HG03064 (cell line): ENCODE data around the gene GLYR1.

ENCODE experiments used
- ATAC-seq: cut with Tn5 transposase; IDR thresholded peaks from one replicate; pipeline ENCODE4 v1.9.1; 2021; ENCODE audit warnings: low read depth; ENCODE audit not compliant: unreplicated experiment

The GLYR1 gene

GRCh38 chr16:4768549-4769305 lies 78.4 kb downstream of the GLYR1 start:
- ATAC-seq: peak; percentile 51

GRCh38 chr16:4767872-4768548 lies 79.1 kb downstream of the GLYR1 start:
- ATAC-seq: no peak

DNA sequence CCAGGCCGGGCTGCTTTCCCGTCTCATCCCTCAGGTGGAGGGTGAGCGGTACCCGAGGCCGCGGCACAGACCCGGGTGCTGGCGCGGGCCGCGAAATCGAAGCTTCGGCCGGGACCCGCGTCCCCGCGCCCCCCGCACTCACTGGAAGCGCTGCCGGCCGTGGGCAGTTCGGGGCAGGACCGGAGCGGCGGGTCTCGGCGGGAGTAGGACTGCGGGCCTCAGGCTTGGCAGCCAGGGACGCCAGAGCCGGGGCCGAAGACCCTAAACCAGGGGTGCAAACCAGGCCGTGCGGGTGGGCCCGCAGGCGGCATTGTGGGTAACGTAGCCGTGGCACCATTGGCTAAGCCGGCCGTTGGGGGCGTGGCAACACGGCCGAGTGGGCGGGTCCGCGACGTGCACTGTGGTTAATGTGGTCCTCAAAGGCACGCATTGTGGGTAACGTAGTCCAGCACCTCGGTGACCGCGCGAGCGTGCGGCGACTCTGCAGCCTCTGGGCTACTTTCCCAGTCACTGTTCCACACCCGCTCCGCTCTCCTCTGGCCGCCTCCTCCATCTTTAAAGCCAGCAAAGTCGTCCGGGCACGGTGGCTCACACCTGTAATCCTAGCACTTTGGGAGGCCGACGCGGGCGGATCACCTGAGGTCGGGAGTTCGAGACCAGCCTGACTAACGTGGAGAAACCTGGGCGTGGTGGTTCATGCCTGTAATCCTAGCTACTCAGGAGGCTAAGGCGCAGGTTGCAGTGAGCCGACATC lies 80.0 kb downstream of the GLYR1 start, which contains the start of gene ZNF500:
Gene ZNF500 (minus strand): TSS at position 288 of the 754 bp plus-strand sequence. CDS start 1,184 bp downstream, outside the sequence.
- peak; percentile 83 for ATAC-seq

DNA sequence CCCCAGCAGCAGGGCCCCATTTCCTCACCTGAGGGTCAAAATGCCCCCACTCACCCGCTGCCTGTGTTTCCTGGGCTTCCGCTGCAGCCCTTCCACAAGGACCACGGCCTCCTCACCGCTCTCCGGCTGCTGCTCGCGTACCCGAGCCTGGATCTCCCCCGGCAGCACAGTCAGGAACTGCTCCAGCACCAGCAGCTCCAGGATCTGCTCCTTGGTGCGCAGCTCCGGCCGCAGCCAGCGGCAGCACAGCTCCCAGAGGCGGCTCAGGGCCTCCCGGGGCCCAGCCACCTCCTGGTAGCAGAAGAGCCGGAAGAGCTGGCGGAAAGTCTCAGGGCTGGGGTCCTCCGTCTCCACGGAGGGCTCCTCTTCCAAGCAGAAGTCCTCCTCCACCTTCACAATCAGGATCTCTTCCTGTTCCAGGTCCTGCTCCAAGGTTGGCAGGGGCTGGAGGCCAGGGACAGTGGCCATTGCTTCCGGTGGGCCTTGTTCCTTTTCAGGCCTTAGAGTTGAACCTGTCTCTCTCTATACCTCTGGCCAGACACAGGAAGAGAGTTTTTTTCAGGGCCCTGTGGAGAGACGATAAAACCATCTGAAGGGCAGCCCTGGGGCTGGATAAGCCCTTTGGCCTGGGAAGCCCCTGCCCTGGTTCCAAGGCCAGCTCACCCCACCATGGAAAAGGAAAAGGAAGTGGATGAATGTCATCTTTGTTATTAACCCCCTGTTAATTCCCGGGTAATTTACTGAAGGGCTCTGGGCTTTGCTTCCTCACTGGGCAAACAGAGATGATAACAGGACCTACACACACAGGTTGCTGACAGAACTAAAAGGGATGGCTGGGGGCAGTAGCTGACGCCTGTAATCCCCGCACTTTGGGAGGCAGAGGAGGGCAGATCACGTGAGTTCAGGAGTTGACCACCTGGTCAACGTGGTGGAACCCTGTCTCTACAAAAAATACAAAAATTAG lies 81.3 kb downstream of the GLYR1 start:
- no peak for ATAC-seq

- ATAC-seq: no peak
Observed at GRCh38 chr16:4763791-4764190, 83.3 kb downstream of the GLYR1 start.

GRCh38 chr16:4762205-4762604 lies 84.9 kb downstream of the GLYR1 start:
- ATAC-seq: no peak

GRCh38 chr16:4760221-4760910 lies 86.7 kb downstream of the GLYR1 start:
- ATAC-seq: no peak

- ATAC-seq: no peak
Observed at GRCh38 chr16:4755687-4756086, 91.4 kb downstream of the GLYR1 start.

- ATAC-seq: no peak
Observed at GRCh38 chr16:4754865-4755264, 92.2 kb downstream of the GLYR1 start.

DNA sequence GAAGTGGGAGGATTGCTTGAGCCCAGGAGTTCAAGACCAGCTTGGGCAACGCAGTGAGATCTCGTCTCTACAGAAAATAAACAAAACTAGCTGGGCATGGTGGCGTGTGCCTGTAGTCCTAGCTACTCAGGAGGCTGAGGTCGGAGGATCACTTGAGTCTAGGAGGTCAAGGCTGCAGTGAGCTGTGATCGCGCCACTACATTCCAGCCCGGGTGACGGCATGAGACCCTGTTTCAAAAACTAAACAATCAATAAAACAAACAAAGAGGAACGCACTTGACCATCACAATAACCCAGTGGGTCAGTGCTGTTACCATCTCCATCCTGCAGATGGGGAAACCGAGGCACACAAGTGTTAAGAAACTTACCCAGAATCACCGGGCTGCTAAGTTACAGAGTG lies 93.9 kb downstream of the GLYR1 start:
- no peak for ATAC-seq
